ENCODE results near the gene DOK6. TPM values are rescaled to one million over a fixed set of nuclear protein-coding genes. Genes with fewer than 3 reads are reported as not detected.

Gene DOK6
- total RNA-seq, 4 donors from 2014 or later = 0.13 to 0.17 TPM; not detected in 2

DNA sequence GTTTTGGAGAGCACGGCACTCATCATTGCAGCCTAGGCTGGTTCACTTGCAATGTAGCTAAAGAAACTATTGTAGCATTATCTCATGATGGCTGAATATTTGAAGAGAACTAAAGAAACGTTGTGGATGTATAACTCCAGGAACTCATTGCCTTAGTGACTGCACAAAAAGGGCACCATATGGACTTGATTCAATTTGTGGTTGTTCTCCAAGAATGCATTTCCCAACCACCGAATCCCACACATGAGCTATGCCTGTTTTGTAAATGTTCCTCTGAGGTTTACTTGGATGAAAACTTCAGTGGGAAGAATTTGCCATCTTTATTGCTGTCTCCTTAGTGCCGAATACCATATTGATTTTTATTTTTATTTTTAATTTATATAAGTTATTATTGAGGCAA lies 43.5 kb downstream of the DOK6 start:
- no peaks in the 10 kb centered on the region for H3K27me3 ChIP-seq
- DNase-seq = no peak
- H3K4me3 ChIP-seq = no peak overlapping the region
- intact Hi-C loops (cut with DNase I; ENCODE audit: low total_unique reads) = no loop called here
- no peak overlapping the region for H3K27ac ChIP-seq
- TF ChIP-seq POLR2A (IDR thresholded peaks at IDR 0.05) = no peak
- TF ChIP-seq, protein P1, sequence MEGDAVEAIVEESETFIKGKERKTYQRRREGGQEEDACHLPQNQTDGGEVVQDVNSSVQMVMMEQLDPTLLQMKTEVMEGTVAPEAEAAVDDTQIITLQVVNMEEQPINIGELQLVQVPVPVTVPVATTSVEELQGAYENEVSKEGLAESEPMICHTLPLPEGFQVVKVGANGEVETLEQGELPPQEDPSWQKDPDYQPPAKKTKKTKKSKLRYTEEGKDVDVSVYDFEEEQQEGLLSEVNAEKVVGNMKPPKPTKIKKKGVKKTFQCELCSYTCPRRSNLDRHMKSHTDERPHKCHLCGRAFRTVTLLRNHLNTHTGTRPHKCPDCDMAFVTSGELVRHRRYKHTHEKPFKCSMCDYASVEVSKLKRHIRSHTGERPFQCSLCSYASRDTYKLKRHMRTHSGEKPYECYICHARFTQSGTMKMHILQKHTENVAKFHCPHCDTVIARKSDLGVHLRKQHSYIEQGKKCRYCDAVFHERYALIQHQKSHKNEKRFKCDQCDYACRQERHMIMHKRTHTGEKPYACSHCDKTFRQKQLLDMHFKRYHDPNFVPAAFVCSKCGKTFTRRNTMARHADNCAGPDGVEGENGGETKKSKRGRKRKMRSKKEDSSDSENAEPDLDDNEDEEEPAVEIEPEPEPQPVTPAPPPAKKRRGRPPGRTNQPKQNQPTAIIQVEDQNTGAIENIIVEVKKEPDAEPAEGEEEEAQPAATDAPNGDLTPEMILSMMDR (IDR thresholded peaks at IDR 0.05 in 4 of 5, conservative IDR thresholded peaks at IDR 0.05 in 1 of 5) = no peak
- no peaks in the 10 kb centered on the region for H3K9me3 ChIP-seq
- in situ Hi-C loops (cut with MboI; ENCODE audit: low sequenced_read_pairs in 4 of 4) = no loop called here
- no peak for ATAC-seq
- H3K36me3 ChIP-seq = no peaks in the 10 kb centered on the region
- no peaks in the 10 kb centered on the region for H3K4me1 ChIP-seq

DNA sequence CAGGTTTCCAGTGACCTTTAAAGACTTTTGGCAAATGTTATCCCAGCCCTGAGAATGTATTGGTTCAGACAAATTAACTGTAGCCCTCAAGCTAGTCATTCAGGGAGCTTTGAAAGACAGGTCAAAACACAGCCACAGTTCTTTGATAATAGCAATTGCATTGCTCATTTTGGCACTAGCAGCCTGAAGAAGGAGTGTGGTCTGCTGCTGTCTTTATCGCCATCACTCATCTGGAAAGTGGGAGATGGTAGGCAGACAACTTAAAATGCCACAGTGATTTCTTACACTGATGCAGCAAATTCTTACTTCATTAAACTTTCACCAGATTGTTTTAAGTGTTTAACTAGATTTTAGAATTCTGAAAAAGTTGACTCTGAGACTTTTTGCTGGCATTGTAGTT lies 47.2 kb downstream of the DOK6 start:
- TF ChIP-seq, protein P1 (IDR thresholded peaks at IDR 0.05 in 4 of 5, conservative IDR thresholded peaks at IDR 0.05 in 1 of 5) = no peak
- TF ChIP-seq POLR2A (IDR thresholded peaks at IDR 0.05) = no peak

DNA sequence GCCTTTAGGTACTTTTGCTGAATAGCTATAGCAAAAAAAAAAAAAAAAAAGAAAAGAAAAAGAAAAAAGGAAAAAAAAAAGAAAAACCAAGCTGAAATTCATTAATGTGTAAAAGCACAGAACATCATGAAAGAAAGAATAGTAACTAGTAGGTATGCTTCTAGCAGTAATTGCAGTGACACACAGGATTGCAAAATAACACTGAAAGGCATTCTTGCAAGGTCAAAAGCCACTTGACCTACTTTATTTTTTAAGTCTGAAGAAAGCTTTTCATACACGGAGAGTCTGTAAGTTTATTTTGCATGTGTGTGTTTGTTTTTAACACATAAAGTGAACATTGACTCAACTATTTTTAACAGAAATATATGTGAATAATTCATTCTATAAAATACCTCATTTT lies 54.4 kb downstream of the DOK6 start:
- H3K9me3 ChIP-seq = no peaks in the 10 kb centered on the region
- H3K4me1 ChIP-seq = no peaks in the 10 kb centered on the region
- in situ Hi-C loops (cut with MboI; ENCODE audit: low sequenced_read_pairs in 4 of 4) = no loop called here
- ATAC-seq (no peak), DNase-seq (no peak)
- intact Hi-C loops (cut with DNase I; ENCODE audit: low total_unique reads) = no loop called here
- no peaks in the 10 kb centered on the region for H3K27me3 ChIP-seq
- TF ChIP-seq, protein P1 (IDR thresholded peaks at IDR 0.05 in 4 of 5, conservative IDR thresholded peaks at IDR 0.05 in 1 of 5) = no peak
- TF ChIP-seq POLR2A (IDR thresholded peaks at IDR 0.05) = no peak
- no peaks in the 10 kb centered on the region for H3K36me3 ChIP-seq
- no peak overlapping the region for H3K4me3 ChIP-seq
- H3K27ac ChIP-seq = no peak overlapping the region

More for the DNA sequence above, 47.2 kb downstream of the DOK6 start:
- intact Hi-C loops (cut with DNase I; ENCODE audit: low total_unique reads) = no loop called here
- no peak overlapping the region for H3K27ac ChIP-seq
- in situ Hi-C loops (cut with MboI; ENCODE audit: low sequenced_read_pairs in 4 of 4) = no loop called here
- no peaks in the 10 kb centered on the region for H3K9me3 ChIP-seq
- H3K4me1 ChIP-seq = no peaks in the 10 kb centered on the region
- no peak overlapping the region for H3K4me3 ChIP-seq
- no peak for DNase-seq
- no peaks in the 10 kb centered on the region for H3K27me3 ChIP-seq
- no peaks in the 10 kb centered on the region for H3K36me3 ChIP-seq
- no peak for ATAC-seq

DNA sequence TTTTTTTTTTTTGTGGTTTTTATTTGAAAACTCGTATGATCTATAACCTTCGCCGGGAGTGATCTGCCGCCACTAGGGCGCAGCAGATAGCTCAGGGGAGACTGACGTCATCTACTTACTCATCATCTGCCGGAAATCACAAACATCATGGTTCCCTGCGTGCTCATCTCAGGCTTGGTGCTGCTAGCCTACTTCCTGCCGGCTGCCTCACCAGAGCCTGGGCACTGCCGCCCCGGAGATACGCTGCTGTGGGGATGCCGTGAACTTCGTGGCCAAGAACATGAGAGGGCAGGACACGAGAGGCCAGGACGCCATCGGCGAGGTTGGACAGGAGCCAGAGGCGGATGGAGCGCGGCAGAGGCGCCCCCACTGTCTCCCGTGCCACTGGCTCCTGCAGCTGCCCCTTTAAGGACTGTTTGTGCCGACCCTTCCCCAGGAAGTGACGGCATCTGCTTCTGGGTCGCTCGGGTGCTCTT lies 68.8 kb downstream of the DOK6 start:
- DNase-seq (no peak), ATAC-seq (no peak)
- intact Hi-C loops (cut with DNase I; ENCODE audit: low total_unique reads) = no loop called here
- in situ Hi-C loops (cut with MboI; ENCODE audit: low sequenced_read_pairs in 4 of 4) = no loop called here
- no peaks in the 10 kb centered on the region for H3K4me1 ChIP-seq
- H3K27ac ChIP-seq = no peak overlapping the region
- TF ChIP-seq, protein P1 (IDR thresholded peaks at IDR 0.05 in 4 of 5, conservative IDR thresholded peaks at IDR 0.05 in 1 of 5) = no peak
- no peak for TF ChIP-seq POLR2A (IDR thresholded peaks at IDR 0.05)
- H3K4me3 ChIP-seq = no peak overlapping the region
- H3K9me3 ChIP-seq = no peaks in the 10 kb centered on the region
- H3K27me3 ChIP-seq = no peaks in the 10 kb centered on the region
- no peaks in the 10 kb centered on the region for H3K36me3 ChIP-seq

DNA sequence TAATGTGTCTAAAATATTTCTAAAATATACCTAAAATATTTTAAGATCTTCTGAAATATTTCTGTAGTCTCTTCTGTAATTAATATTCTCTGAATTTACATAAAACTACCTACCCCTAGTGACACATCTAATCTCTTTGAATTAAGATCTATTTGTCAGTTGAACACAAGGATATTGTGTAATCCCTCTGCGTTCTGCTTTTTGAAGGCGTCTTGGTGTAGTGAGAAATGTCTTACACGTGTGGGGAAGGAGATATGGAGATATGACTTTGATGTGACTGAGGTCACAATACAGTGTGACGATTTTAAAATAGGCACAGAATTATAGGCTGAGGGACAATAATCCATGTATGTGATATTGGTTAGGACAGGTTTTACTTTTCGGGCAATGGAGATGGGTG lies 79.8 kb downstream of the DOK6 start:
- no peak for ATAC-seq
- no peak overlapping the region for H3K4me3 ChIP-seq
- DNase-seq = no peak
- H3K4me1 ChIP-seq = no peaks in the 10 kb centered on the region
- H3K9me3 ChIP-seq = no peaks in the 10 kb centered on the region
- in situ Hi-C loops (cut with MboI; ENCODE audit: low sequenced_read_pairs in 4 of 4) = no loop called here
- intact Hi-C loops (cut with DNase I; ENCODE audit: low total_unique reads) = no loop called here
- no peak overlapping the region for H3K27ac ChIP-seq
- TF ChIP-seq, protein P1 (IDR thresholded peaks at IDR 0.05 in 4 of 5, conservative IDR thresholded peaks at IDR 0.05 in 1 of 5) = no peak
- no peak for TF ChIP-seq POLR2A (IDR thresholded peaks at IDR 0.05)
- no peaks in the 10 kb centered on the region for H3K36me3 ChIP-seq
- no peaks in the 10 kb centered on the region for H3K27me3 ChIP-seq
